ENCODE data around the gene LMO7. TPM values are rescaled to one million over a fixed set of nuclear protein-coding genes. Genes with fewer than 3 reads are reported as not detected.

The LMO7 gene
- total and polyA plus RNA-seq, 2 of the 13 experiments (the other 11 are each of a cell fraction or from before 2014, with no cell fraction given), result 34.0 to 121 TPM

DNA sequence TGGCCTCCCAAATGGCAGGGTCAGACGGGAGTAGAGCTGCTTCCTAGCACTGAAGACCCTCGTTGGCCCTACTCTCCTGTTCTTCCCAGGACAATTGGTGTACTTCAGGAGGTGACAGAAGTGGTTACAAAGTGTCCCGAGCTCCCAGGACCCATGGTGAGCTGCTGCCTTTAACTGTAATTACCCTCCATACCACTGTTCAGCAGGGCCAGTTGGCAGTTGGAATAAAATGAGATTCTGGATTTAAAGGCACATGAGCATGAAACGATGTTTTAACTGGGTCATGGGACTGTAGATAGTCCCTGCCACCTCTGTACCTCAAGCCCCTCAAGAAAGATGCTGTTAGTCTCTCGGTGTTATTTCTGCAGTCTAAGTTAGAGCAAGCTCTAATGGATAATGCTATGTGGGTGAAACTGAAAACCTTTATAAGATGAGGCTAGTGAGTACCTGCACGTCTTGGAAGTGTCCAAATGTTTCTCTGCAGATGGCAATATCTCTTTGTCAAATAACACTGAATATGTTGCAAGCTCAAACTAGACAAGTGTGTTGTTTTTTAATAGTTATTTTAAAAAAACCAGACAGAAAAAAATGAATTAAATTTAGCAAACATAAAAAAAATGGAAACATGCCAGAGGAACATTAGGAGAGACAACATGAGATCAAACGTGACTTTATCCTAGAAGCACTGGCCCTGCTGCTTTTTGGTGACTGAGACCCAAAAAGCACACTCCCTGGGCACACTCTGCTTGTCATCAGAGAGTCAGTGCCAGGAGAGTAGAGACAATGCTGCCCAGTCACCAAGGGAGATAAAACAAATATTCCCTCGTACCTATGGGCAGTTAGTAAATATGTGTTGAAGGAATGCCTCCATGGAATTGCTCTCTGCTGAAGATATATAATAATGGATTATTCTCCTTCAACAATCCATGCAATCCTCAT, 266.3 kb downstream of the LMO7 start:
- H3K27me3 ChIP-seq (ENCODE audit: control insufficient read depth in 1 of 2, insufficient read depth in 2 of 2, low read length in 2 of 2), result peaks cover 0 to 7% of the 10 kb centered on the region in 2 experiments; a peak in 1 of 5 replicates
- intact Hi-C loops (cut with micrococcal nuclease; ENCODE audit: unreplicated experiment) (no loop called here), in situ Hi-C loops (cut with HindIII; ENCODE audit: extremely low pct_ligation_motif_present, low pct_unique_long_range_greater_than_20kb) (no loop called here)
- H3K27ac ChIP-seq (ENCODE audit: extremely low read length, insufficient read depth, low read length), result no peak overlapping the region
- 4% methylated on average over 8 of the region's 8 CpGs for WGBS (ENCODE audit: low lambda C conversion rate)
- no peaks in the 10 kb centered on the region for H4K20me1 ChIP-seq (ENCODE audit: insufficient read depth, low read length)
- no peaks in the 10 kb centered on the region for H3K9me3 ChIP-seq (ENCODE audit: low read length)
- H3K79me2 ChIP-seq (ENCODE audit: insufficient read depth, low read length), result no peaks in the 10 kb centered on the region
- H2AFZ ChIP-seq (ENCODE audit: low read length), result no peak overlapping the region
- no peak overlapping the region for H3K4me3 ChIP-seq (replicated peaks in 1 of 3; ENCODE audit: insufficient read depth in 1 of 3, low read depth in 2 of 3, low read length in 3 of 3)
- DNase-seq (ENCODE audit: low spot score) (no peak), ATAC-seq (no peak), FAIRE-seq (no peak)
- H3K36me3 ChIP-seq (replicated peaks in 1 of 2; ENCODE audit: control insufficient read depth in 1 of 2, insufficient read depth in 2 of 2, low read length in 2 of 2), result no peaks in the 10 kb centered on the region
- no TSS peak for BruUV-seq (replicated peaks)
- H3K9ac ChIP-seq (ENCODE audit: insufficient read depth, low read depth, low read length), result no peak overlapping the region
- CTCF ChIA-PET (ENCODE audit: low intra/inter-chr PET ratio, low total read pairs), result no interaction called here
- H3K4me2 ChIP-seq (ENCODE audit: low read depth, low read length), result no peak overlapping the region
- TF ChIP-seq HIC2 (CRISPR knock-in tag; IDR thresholded peaks at IDR 0.05; ENCODE audit: low read depth) (no peak), CERS6 (CRISPR knock-in tag; IDR thresholded peaks at IDR 0.05) (no peak), ZNF34 (CRISPR knock-in tag; IDR thresholded peaks at IDR 0.05; ENCODE audit: borderline replicate concordance) (no peak), ZMYM2 (CRISPR knock-in tag; IDR thresholded peaks at IDR 0.05) (no peak), ZBTB7A (CRISPR knock-in tag; IDR thresholded peaks at IDR 0.05) (no peak), ZNF720 (CRISPR knock-in tag; IDR thresholded peaks at IDR 0.05) (no peak), ZNF225 (CRISPR knock-in tag; IDR thresholded peaks at IDR 0.05) (no peak), NCOA2 (CRISPR knock-in tag; IDR thresholded peaks at IDR 0.05) (no peak), ZNF142 (CRISPR knock-in tag; IDR thresholded peaks at IDR 0.05) (no peak)
- TF ChIP-seq, protein P1, sequence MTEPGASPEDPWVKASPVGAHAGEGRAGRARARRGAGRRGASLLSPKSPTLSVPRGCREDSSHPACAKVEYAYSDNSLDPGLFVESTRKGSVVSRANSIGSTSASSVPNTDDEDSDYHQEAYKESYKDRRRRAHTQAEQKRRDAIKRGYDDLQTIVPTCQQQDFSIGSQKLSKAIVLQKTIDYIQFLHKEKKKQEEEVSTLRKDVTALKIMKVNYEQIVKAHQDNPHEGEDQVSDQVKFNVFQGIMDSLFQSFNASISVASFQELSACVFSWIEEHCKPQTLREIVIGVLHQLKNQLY (CRISPR knock-in tag; IDR thresholded peaks at IDR 0.05), result no peak
- TF ChIP-seq, protein P2, sequence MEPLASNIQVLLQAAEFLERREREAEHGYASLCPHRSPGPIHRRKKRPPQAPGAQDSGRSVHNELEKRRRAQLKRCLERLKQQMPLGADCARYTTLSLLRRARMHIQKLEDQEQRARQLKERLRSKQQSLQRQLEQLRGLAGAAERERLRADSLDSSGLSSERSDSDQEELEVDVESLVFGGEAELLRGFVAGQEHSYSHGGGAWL (CRISPR knock-in tag; IDR thresholded peaks at IDR 0.05), result no peak
- H3K4me1 ChIP-seq (ENCODE audit: insufficient read depth, low read length), result no peaks in the 10 kb centered on the region
- POLR2A ChIA-PET, result no interaction called here

All from HepG2 (cell line).